ENCODE results near the gene BCAS3.
"Not testable (repeated sequence)": the region's sequence is repeated elsewhere in the genome, so short reads cannot be mapped to it uniquely, and the experiment has no call there.

The BCAS3 gene

GRCh38 chr17:60947543-60947942, 269.9 kb downstream of the BCAS3 start:
- no peak for DNase-seq

- DNase-seq = no peak
Observed at GRCh38 chr17:60952747-60953146, 275.1 kb downstream of the BCAS3 start.

DNA sequence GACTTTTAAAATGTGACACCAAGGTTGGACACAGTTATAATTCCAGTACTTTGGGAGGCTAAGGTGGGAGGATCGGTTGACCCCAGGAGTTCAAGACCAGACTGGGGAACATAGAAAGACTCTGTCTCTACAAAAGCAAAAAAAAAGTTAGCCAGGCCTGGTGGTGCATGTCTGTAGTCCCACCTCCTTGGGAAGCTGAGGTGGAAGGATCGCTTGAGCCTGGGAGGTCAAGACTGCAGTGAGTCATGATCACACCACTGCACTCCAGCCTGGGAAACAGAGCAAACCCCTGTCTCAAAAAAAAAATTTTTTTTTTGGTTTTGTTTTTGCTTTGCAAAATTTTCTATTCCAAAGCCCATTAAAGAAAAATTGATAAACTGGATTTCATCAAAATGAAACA, 281.4 kb downstream of the BCAS3 start:
- no peak for DNase-seq

DNA sequence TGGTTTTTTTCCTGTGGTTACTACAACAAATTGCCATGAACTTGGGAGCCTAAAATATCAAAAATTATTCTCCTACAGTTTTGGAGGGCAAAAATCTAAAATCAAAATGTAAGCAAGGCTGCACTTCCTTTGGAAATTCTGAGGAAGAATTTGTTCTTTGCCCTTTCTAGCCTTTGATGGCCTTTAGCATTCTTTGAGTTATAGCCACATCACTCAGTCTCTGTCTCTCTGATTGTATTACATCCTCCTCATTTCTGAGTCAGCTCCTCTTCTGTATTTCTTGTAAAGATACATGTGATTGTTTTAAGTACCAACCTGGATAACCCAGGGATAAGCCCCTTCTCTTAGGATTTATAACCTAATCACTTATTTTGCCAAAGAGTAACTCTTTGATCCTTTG, 282.0 kb downstream of the BCAS3 start:
- DNase-seq = no peak

- no peak for DNase-seq
Observed at GRCh38 chr17:60960398-60961065, 282.9 kb downstream of the BCAS3 start.

- DNase-seq = no peak
Observed at GRCh38 chr17:60964160-60964559, 286.5 kb downstream of the BCAS3 start.

- DNase-seq = no peak
Observed at GRCh38 chr17:60968266-60968665, 290.6 kb downstream of the BCAS3 start.

GRCh38 chr17:60969500-60970037, 291.9 kb downstream of the BCAS3 start:
- no peak for DNase-seq

GRCh38 chr17:60970741-60971140, 293.1 kb downstream of the BCAS3 start:
- no peak for DNase-seq

DNA sequence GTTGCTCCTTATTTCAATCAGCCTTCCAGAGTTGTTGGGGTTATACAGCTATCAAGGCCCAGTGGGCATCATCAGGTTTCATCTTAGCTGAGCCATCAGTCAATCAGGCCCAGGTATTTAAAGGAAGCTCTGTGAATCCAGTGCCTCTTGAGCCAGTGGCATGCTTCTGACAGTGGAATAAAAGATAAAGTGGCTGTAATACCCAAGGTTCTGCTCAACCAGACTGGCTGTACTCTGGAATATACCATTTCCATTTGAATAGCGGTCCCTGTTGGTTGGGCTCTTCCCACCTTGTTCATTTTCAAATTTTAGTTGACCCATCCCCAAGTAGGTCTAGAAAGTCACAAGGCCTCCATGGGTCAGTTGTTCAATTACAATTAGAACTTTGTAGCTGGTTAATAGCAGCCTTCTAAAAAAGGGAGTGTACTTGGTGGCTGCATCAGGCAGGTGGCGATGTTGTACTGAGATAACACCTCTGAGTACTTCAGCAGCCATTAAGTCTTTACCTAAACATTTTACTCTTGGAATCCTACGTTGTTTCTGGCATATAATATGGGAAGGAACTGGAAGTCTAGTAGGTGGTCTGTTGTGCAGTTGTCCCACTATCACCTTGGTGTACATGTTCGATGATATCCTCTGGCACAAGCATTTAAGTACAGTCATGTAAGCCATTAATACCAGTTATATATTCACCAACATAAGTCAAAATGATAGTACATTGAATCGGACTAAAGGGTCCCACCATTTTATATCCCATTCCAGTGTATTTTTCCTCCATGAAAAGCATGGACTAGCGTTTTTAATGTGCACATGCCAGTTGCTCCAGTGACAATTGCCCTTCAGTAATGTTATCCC, 294.1 kb downstream of the BCAS3 start:
- DNase-seq = no peak

- DNase-seq = not testable (repeated sequence)
Observed at GRCh38 chr17:60976861-60977260, 299.2 kb downstream of the BCAS3 start.

DNA sequence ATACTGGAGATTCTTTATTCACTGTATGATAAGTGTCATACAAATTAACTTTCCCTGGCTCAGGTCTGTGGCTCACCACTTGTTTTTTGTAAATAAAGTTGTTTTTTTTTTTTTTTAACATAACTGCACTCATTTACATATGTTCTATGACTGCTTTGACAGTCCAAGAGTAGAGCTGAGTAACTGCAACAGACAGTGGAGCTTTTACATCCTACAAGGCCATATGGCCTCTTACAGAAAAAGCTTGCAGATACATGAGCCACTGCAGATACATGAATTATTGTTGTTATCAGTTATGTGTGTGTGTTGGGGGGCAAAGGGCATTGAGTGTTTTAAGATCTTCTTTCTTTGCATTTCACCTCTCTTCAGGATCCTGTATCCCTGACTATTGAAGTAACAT, 311.7 kb downstream of the BCAS3 start:
- DNase-seq = no peak

- DNase-seq = no peak
Observed at GRCh38 chr17:60989846-60990245, 312.2 kb downstream of the BCAS3 start.

DNA sequence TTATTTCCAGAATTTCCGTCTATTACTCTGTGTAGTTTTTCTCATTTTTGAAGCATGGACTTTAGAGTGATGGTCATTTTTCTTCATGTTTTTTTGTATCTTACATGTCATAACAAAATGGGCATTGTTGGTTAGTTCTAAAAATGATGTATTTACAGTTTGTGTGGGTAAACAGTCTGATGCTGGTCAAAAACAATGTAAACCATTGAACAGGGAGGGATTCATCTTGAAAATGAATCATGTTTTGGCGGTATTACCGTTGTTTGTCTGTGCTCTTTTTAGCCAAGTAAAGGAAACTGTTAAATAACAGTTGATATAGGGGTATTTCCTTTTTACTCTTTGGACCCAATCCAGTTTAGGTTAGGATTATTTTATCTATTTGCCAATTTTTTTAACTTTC, 315.8 kb downstream of the BCAS3 start:
- DNase-seq = no peak

DNA sequence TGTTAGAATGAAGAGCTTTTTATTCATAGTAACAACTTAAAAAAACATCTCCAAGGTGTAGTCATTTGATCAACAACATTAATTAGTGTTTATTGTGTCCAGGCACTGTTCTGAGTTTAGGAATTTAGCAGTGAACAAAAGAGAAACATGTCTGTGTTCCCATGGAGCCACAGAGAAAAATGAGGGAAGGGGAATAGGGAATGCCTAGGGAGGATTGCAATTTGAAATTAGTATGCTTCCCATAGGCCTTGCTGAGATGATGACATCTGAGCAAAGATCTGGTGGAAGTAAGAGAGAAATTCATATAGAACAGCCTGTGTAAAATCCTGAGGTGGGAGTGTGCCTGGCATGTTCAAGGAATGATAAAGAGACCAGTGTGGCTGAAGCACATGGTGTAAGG, 318.0 kb downstream of the BCAS3 start:
- no peak for DNase-seq

DNA sequence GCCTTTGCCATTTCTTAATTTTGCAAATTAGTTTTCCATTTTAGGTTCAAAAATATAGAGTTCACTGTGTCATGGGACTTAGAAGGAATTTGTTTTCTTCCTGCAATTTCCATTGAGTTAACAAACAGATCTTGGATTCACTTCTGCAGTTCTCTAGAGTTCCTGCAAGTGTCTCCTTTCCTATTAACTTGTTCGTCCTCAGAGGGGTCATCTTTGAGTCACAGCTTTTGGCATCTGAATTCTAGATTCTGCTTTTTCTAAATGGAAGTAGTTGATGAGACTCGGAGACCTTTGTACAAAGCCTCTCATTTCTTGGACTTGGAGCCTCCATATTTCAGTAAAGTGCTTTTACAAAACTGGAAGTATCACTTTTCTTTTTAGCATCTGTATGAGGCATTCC, 323.3 kb downstream of the BCAS3 start:
- DNase-seq = no peak

GRCh38 chr17:61002316-61002736, 324.7 kb downstream of the BCAS3 start:
- DNase-seq = no peak

- DNase-seq = no peak
Observed at GRCh38 chr17:61005358-61005757, 327.7 kb downstream of the BCAS3 start.

DNA sequence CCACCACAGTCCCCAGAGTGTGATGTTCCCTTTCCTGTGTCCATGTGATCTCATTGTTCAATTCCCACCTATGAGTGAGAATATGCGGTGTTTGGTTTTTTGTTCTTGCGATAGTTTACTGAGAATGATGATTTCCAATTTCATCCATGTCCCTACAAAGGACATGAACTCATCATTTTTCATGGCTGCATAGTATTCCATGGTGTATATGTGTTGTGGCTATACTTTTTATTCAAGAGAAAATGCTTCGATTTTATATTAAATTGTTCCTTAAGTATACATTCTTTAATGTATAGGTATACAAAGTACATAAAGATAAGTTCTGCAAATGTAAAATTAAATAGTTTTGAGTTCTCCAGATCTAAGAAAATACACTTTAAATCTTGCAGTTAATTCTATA, 328.3 kb downstream of the BCAS3 start:
- not testable (repeated sequence) for DNase-seq

- DNase-seq = no peak
Observed at GRCh38 chr17:61007980-61008379, 330.3 kb downstream of the BCAS3 start.

DNA sequence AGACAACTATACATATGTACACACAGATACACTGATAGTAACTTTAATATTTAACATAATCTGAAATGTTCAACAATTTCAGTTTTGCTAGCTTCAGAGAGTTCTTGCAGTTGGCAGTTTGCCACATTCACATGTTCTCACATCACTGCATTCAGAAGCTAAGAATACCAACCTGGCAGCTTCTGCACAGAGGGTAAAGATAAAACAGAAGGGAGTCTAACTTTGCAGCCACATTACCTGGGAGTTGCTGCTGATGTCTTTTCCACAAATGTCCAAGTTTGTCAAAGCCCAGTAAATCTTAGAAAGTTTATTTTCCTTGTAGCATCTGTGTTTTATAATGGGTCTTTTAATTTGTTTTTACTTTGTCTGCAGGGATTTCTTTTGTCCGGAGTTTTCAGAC, 332.0 kb downstream of the BCAS3 start:
- DNase-seq = no peak

GRCh38 chr17:61010661-61011170, 333.1 kb downstream of the BCAS3 start:
- DNase-seq = no peak

GRCh38 chr17:61011251-61011650, 333.6 kb downstream of the BCAS3 start:
- DNase-seq = no peak

DNA sequence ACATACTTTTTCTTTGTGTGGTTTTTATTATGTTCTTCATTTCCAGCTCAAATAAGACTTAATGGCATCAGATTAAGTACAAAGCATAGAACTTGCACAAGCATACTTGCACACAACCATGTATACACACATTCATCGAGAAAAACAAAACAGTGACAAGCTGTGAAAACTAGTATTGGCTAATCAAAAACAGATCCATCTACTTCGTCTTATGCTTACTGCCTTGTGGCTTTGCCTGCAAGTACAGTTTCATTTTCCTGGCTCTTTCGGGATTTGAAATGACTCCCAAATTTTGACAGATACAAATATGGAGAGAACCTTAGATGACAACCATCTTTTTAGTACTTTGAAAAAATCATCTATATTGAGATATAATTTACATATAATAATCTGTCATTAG, 338.3 kb downstream of the BCAS3 start:
- DNase-seq = no peak

Data from 8988T (cell line).